Endothelial cell of umbilical vein (primary cell): ENCODE data around the gene CFAP46. TPM values are rescaled to one million over a fixed set of nuclear protein-coding genes. Genes with fewer than 3 reads are reported as not detected.
"Not testable (repeated sequence)": the region's sequence is repeated elsewhere in the genome, so short reads cannot be mapped to it uniquely, and the experiment has no call there.

Source experiments
- BruUV-seq: library from RNA; stranded (reverse); fragments of 400-500 nt; replicated peaks from 2 replicates; lab custom pipeline; 2021; lab: Mats Ljungman, UMichigan
- CTCF ChIA-PET: fragments of 300-600, 350-600 bp; sonication (Branson Sonifier 250); formaldehyde crosslinking; loops from one replicate; lab custom pipeline; 2021; ENCODE audit warnings: antibody characterized with exemption, inconsistent platforms; lab: Charles Lee
- POLR2A ChIA-PET: fragments of 300-600, 350-600 bp; sonication (Branson Sonifier 250); formaldehyde crosslinking; loops from one replicate; lab custom pipeline; 2021; ENCODE audit warnings: antibody characterized with exemption, inconsistent platforms; lab: Charles Lee
- DNase-seq: peaks from one replicate; pipeline ENCODE4 v3.0.0-alpha.2; 2011; ENCODE audit warnings: low read depth, low spot score
- FAIRE-seq: peaks from 2 replicates; lab custom pipeline; 2011; peaks lifted over from hg19 to GRCh38; lab: Jason Lieb, UNC
- H2AFZ ChIP-seq: 2 replicates; pipeline ENCODE4 v1.6.0; 2012; ENCODE audit warnings: low read depth, low read length, control low read depth, inconsistent platforms
- H3K27ac ChIP-seq: 2 replicates; pipeline ENCODE4 v1.5.1; 2011; ENCODE audit warnings: low read depth, mild to moderate bottlenecking, control low read depth, low read length, moderate library complexity; ENCODE audit not compliant: insufficient read depth
- H3K27me3 ChIP-seq, 2 experiments: 2 replicates each; pipeline versions ENCODE4 v1.6.0 to v1.6.1; 2011; ENCODE audit warnings: low read length in 2 of 2, mixed read lengths in 1 of 2; ENCODE audit not compliant: control insufficient read depth in 2 of 2, insufficient read depth in 2 of 2
- H3K36me3 ChIP-seq, 2 experiments: 2 replicates in 1 of 2; 3 replicates in 1 of 2; pipeline ENCODE4 v1.5.1; 2011; ENCODE audit warnings: low read length in 2 of 2, mild to moderate bottlenecking in 1 of 2, moderate library complexity in 1 of 2; ENCODE audit not compliant: control insufficient read depth in 2 of 2, insufficient read depth in 2 of 2; ENCODE audit errors: extremely low read depth in 1 of 2
- H3K4me1 ChIP-seq: 3 replicates; pipeline ENCODE4 v1.5.1; 2011; ENCODE audit warnings: mild to moderate bottlenecking, low read length; ENCODE audit not compliant: control insufficient read depth, insufficient read depth; ENCODE audit errors: extremely low read depth
- H3K4me2 ChIP-seq: 2 replicates; pipeline ENCODE4 v1.6.1; 2011; ENCODE audit warnings: low read length, control low read depth, mixed read lengths; ENCODE audit not compliant: insufficient read depth
- H3K4me3 ChIP-seq, 3 experiments: fragments of 200-600 bp in 1 of 3; sonication (generic), shearing (Covaris generic) in 1 of 3; replicated peaks in 1 of 3; 2 replicates each; pipeline ENCODE4 v1.5.1; 2011 to 2016; ENCODE audit warnings: control low read depth in 3 of 3, low read length in 3 of 3, mild to moderate bottlenecking in 2 of 3, inconsistent platforms in 1 of 3, low read depth in 1 of 3, moderate library complexity in 1 of 3; ENCODE audit not compliant: insufficient read depth in 1 of 3
- H3K79me2 ChIP-seq: 2 replicates; pipeline ENCODE4 v1.6.0; 2012; ENCODE audit warnings: low read length, inconsistent platforms; ENCODE audit not compliant: control insufficient read depth, insufficient read depth
- H3K9ac ChIP-seq: replicated peaks from 2 replicates; pipeline ENCODE3; 2011; ENCODE audit warnings: low read length, control low read depth; ENCODE audit not compliant: insufficient read depth; ENCODE audit errors: extremely low read depth
- H3K9me1 ChIP-seq: replicated peaks from 3 replicates; pipeline ENCODE4 v1.6.0; 2011; ENCODE audit warnings: mild to moderate bottlenecking, low read length; ENCODE audit not compliant: control insufficient read depth, insufficient read depth; ENCODE audit errors: extremely low read depth
- H3K9me3 ChIP-seq: replicated peaks from 2 replicates; pipeline ENCODE4 v1.5.1; 2012; ENCODE audit warnings: low read length, inconsistent platforms; ENCODE audit not compliant: control insufficient read depth, insufficient read depth
- H4K20me1 ChIP-seq: replicated peaks from 2 replicates; pipeline ENCODE3; 2011; ENCODE audit warnings: mild to moderate bottlenecking, low read length; ENCODE audit not compliant: control insufficient read depth, insufficient read depth; ENCODE audit errors: extremely low read depth
- CTCF ChIP-seq, 2 donors: IDR thresholded peaks; 1 replicate in 1 of 2; 2 replicates in 1 of 2; pipeline ENCODE4 v1.5.1; 2011; ENCODE audit warnings: low read length in 2 of 2, mild to moderate bottlenecking in 2 of 2, moderate library complexity in 2 of 2, control low read depth in 1 of 2, inconsistent platforms in 1 of 2, low read depth in 1 of 2; ENCODE audit not compliant: insufficient read depth in 1 of 2; ENCODE audit errors: extremely low read depth in 1 of 2
- EZH2 ChIP-seq: IDR thresholded peaks from 2 replicates; pipeline ENCODE4 v1.6.1; 2012; ENCODE audit warnings: borderline replicate concordance, low read depth, mild to moderate bottlenecking, moderate library complexity, low read length, inconsistent platforms; ENCODE audit not compliant: severe bottlenecking
- GATA2 ChIP-seq: IDR thresholded peaks from 2 replicates; pipeline ENCODE4 v1.7.0; 2011; ENCODE audit warnings: low read depth, mild to moderate bottlenecking, moderate library complexity, mixed read lengths, low read length; ENCODE audit not compliant: insufficient read length, insufficient read depth
- POLR2A ChIP-seq: IDR thresholded peaks from 2 replicates; pipeline ENCODE4 v1.6.1; 2012; ENCODE audit warnings: low read depth, mild to moderate bottlenecking, control low read depth, low read length
- dilution Hi-C: fragments of 300-500 bp; cut with MboI; formaldehyde crosslinking; loops from one replicate; pipeline ENCODE4 v1.15.0; 2019; ENCODE audit warnings: low sequenced_read_pairs; ENCODE audit not compliant: extremely low pct_ligation_motif_present
- intact Hi-C: fragments of 100-400 bp; cut with micrococcal nuclease; formaldehyde crosslinking; loops from one replicate; pipeline ENCODE4 v1.10.0; 2022
- polyA plus RNA-seq, 4 experiments: library from polyadenylated mRNA; depleted of rRNA in 3 of 4; stranded (reverse) in 3 of 4; unstranded in 1 of 4; fragments of >200 nt; gene quantifications; 2 replicates each; pipeline versions ENCODE4 v1.2.1 to v1.2.3, GENCODE V29; 2011 to 2012; ENCODE audit warnings: missing spikeins in 1 of 4
- total RNA-seq: library from RNA; stranded (reverse); gene quantifications from 2 replicates; pipeline ENCODE4 v1.2.3, GENCODE V29; 2021

Gene CFAP46
- total and polyA plus RNA-seq, 2 donors (not counting 3 experiments of a cell fraction or from before 2014, with no cell fraction given): 0.75 to 0.98 TPM

GRCh38 chr10:132932461-132933307 is 9.7 kb downstream of the CFAP46 start:
- H4K20me1 ChIP-seq: no peaks in the 10 kb centered on the region
- H3K36me3 ChIP-seq: no peaks in the 10 kb centered on the region
- no peak overlapping the region for H3K4me2 ChIP-seq
- H3K9me1 ChIP-seq: no peaks in the 10 kb centered on the region
- intact Hi-C loops (no loop called here), dilution Hi-C loops (no loop called here)
- no peaks in the 10 kb centered on the region for H3K4me1 ChIP-seq
- H3K9ac ChIP-seq: no peak overlapping the region
- CTCF ChIA-PET: no interaction called here
- H3K27me3 ChIP-seq: no peaks in the 10 kb centered on the region
- H3K9me3 ChIP-seq: no peaks in the 10 kb centered on the region
- H3K79me2 ChIP-seq: no peaks in the 10 kb centered on the region
- FAIRE-seq (no peak), DNase-seq (no peak)
- H2AFZ ChIP-seq: no peak overlapping the region
- no TSS peak for BruUV-seq
- POLR2A ChIA-PET: no interaction called here
- no peak overlapping the region for H3K27ac ChIP-seq
- no peak overlapping the region for H3K4me3 ChIP-seq
- TF ChIP-seq GATA2 (no peak), EZH2 (no peak), CTCF (IDR thresholded peaks at IDR 0.05; ENCODE audit: extremely low read depth in 1 of 2, insufficient read depth in 1 of 2, low read depth in 1 of 2, low read length in 2 of 2) (no peak), POLR2A (no peak)

GRCh38 chr10:132931258-132932250 is 10.8 kb downstream of the CFAP46 start:
- intact Hi-C loops, CTCF ChIA-PET, H3K9me1 ChIP-seq, H3K4me2 ChIP-seq, H3K9me3 ChIP-seq, DNase-seq, H3K27ac ChIP-seq, dilution Hi-C loops, BruUV-seq, H3K4me3 ChIP-seq, H3K9ac ChIP-seq, H3K4me1 ChIP-seq, FAIRE-seq, H3K27me3 ChIP-seq, H3K79me2 ChIP-seq, H4K20me1 ChIP-seq, H2AFZ ChIP-seq, H3K36me3 ChIP-seq, POLR2A ChIA-PET: not testable (repeated sequence)

GRCh38 chr10:132930701-132931100 is 11.7 kb downstream of the CFAP46 start:
- FAIRE-seq, H3K27me3 ChIP-seq, H3K4me3 ChIP-seq, H4K20me1 ChIP-seq, H3K4me2 ChIP-seq, H3K9ac ChIP-seq, dilution Hi-C loops, intact Hi-C loops, H3K9me1 ChIP-seq, DNase-seq, H3K36me3 ChIP-seq, BruUV-seq, H3K79me2 ChIP-seq, CTCF ChIA-PET, H3K27ac ChIP-seq, H3K4me1 ChIP-seq, H2AFZ ChIP-seq, POLR2A ChIA-PET, H3K9me3 ChIP-seq: not testable (repeated sequence)
